PC-9 (cell line): ENCODE measurements around the gene MAGEA2B.
"Not testable (repeated sequence)": the region's sequence is repeated elsewhere in the genome, so short reads cannot be mapped to it uniquely, and the experiment has no call there.

Source experiments
- EZH2 ChIP-seq: fragments of 200-600 bp; sonication (generic); IDR thresholded peaks from 2 replicates; pipeline ENCODE4 v1.8.0; 2017; ENCODE audit warnings: antibody characterized with exemption, low read depth
- TF ChIP-seq, protein P1 (sequence below): fragments of 200-600 bp; sonication (generic); conservative IDR thresholded peaks from 2 replicates; pipeline ENCODE4 v1.6.1; 2017; ENCODE audit warnings: mixed run types, antibody characterized with exemption, mild to moderate bottlenecking, moderate library complexity

DNA sequence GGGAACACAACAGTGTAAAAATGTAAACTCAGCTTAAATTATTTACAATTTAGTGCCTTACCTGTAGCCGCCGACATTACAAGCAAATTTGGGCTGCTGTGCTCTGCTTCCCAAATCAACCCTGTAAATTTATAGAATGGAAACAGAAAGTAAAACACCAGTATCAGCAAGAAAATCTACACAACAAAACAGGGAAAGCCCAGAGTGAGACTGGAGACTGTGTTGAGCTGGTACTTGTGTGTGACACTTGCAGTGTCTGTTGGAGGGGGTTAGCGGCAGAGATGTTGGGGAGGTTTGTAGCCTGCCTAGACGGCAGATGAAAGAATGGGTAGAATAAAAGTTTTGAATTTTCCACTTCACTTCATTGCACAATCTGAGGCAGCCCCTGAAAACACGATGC lies 1.2 kb upstream of the MAGEA2B start:
- TF ChIP-seq, protein P1, sequence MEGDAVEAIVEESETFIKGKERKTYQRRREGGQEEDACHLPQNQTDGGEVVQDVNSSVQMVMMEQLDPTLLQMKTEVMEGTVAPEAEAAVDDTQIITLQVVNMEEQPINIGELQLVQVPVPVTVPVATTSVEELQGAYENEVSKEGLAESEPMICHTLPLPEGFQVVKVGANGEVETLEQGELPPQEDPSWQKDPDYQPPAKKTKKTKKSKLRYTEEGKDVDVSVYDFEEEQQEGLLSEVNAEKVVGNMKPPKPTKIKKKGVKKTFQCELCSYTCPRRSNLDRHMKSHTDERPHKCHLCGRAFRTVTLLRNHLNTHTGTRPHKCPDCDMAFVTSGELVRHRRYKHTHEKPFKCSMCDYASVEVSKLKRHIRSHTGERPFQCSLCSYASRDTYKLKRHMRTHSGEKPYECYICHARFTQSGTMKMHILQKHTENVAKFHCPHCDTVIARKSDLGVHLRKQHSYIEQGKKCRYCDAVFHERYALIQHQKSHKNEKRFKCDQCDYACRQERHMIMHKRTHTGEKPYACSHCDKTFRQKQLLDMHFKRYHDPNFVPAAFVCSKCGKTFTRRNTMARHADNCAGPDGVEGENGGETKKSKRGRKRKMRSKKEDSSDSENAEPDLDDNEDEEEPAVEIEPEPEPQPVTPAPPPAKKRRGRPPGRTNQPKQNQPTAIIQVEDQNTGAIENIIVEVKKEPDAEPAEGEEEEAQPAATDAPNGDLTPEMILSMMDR: not testable (repeated sequence)
- TF ChIP-seq EZH2: not testable (repeated sequence)
